GM21526 (cell line): ENCODE measurements around the gene PCDH8.
"Not testable (repeated sequence)": the region's sequence is repeated elsewhere in the genome, so short reads cannot be mapped to it uniquely, and the experiment has no call there.

Experiments used
- ATAC-seq: cut with Tn5 transposase; IDR thresholded peaks from one replicate; pipeline ENCODE4 v1.9.1; 2021; ENCODE audit warnings: moderate library complexity; ENCODE audit not compliant: unreplicated experiment, low FRiP score

Gene PCDH8

DNA sequence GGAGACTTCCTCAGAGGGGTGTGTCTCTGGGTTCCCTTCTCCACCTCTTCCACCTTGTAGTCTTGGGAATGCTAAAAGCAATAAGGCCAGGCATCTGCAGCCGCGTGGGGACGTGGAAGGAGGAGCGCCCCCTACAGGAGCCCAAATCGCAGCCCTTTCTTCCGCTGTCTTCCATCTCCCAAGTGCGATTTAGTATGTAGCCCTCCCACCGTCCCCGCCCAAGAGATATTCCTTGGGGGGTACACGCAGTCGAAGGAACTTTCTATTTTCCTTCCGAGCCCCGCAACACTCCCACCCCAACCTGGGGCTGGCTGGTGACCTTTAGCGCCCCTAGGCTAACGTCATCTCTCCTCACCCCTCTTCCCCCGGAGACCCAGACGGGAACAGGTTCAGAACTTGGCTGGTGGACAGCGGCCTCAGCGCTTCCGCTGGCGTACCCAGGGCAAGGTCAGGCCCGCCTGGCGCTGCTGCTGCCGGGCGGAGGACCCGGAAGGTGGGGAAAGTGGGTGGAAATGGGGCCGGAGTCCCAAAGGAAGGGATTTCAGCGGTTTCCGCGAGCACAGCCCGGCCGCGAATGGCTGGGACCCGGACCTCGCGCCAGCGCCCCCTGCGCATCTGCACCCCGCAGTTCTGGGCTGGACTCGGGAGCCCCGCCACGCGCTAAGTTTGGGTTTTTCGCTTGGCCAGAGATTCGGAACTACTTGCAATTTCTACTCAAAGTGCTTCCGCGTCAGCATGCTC, 2.1 kb upstream of the PCDH8 start:
- ATAC-seq, result peak; percentile 42

DNA sequence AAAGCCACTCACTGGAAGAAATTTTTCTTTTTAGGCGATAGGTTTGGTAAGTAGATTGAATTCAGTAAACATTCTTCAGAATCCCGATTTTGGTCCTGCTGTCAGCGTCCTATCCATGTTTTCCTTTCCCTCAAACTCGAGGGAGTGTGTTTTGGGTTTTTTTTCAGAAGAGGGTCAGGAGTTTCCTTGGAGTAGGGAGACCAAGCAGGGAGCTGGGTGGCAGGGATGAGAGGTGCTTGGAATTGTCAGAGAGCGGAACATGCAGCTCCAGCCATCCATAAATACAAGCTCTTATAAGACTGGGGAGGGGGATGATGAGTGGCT, 1.6 kb upstream of the PCDH8 start:
- ATAC-seq, result no peak

DNA sequence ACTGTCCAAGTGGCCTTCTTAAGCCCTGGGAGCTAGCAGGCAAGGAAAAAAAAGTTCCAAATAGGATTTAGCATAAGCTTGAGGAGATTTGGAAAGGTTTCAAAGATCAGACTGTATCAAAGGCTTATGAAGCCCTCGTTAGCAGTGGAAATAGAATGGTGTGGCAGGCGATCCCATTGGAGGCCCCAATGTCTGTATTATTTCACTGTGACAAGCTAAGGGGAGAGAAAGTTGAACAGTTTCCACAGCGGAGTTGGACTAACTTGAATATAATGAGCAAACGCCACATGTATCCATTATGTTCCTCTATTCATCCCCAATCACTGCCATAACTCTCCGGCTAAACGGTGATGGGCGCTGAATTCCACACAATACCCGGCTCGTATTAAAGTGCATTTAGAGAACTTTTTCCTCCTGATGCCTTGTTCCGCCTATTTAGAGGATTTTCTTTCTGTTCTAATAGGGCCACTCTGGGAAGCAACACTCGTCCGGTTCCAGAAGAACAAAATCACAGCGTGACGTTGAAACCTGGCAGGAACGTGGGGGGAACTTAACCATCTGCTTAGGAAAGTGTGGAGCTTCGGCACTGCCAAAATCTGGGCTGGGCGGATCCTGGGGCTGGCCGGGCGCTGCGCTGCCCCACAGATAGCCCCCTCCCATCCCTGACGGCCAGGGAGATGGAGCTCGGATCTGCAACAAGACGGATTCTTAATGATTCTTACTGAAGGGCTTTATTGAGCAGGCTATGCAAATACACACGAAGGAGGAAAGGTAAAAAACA, 1.0 kb upstream of the PCDH8 start:
- no peak for ATAC-seq

DNA sequence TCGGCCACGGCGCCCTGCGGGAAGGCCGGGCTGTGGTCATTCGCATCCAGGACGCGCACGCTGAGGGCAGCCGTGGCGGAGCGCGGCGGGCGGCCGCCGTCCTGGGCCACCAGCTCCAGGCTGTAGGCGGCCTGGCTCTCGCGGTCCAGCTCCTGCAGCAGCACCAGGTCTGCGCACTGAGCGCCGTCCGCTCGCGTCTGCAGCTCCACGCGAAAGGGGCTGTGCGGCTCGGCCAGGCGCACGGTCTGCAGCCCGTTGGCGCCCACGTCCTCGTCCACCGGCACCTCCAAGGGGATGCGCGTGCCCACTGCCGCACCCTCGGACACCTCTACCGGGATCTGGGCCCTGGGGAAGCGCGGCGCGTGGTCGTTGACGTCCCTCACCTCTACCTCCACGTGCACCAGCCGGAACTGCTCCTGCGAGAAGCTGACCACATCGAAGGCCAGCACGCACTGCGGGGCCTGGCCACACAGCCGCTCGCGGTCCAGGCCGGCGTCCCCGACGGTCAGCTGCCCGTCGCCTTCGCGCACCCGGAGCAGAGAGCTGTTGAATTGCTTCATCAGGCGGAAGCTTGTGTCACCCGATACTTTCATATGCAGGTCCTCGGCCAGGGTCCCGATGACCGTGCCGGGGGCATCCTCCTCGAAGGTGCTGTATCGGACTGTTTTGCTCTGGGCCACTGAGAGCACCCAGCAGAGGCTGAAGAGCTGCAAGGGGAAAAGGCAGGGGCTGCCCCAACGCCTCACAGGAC, 583 bp downstream of the PCDH8 start:
- no peak for ATAC-seq

DNA sequence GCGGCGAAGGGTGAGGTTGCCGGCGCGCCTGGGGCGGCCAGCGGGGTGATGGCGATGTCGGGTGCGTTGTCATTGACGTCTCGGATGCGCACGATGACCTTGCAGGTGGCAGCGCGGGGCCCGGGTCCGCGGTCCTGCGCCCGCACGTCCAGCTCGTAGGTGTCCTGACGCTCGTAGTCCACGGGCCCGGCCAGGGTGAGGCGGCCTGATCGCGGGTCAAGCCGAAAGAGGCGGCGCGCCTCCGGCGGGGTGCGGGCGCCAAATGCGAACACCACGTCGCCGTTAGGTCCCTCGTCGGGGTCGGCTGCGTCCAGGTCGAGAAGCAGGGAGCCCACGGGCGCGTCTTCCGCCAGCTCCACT, 1.1 kb downstream of the PCDH8 start:
- ATAC-seq, result no peak

DNA sequence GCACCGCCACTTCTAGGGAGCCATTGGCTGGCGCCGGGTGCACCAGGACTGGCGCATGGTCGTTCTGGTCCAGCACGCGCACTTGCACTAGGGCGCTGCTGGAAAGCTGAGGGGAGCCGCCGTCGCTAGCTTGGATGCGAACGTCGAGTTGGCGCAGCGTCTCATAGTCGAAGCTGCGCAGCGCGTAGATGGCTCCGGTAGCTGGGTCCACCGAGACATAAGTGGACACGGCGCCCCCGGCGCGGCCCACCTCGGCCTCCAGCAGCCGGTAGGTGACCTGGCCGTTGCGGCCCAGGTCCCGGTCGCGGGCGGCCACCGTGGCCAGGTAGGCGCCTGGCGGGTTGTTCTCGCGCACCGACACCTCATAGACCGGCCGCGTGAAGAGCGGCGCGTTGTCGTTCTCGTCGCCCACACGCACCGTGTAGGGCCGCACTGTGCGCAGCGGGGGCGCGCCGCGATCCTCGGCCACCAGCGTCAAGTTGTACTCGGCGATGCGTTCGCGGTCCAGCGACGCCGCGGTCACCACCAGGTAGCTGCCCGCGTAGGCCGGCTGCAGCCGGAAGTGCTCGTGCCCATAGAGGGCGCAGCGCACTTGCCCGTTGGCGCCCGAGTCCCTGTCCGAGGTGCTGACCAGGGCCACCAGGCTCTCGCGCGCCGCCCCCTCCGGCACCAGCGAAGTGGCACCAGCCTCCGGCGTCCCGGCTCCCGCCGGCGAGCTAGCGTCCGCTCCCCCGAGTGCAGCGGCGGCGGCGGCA, 1.7 kb downstream of the PCDH8 start:
- no peak for ATAC-seq

DNA sequence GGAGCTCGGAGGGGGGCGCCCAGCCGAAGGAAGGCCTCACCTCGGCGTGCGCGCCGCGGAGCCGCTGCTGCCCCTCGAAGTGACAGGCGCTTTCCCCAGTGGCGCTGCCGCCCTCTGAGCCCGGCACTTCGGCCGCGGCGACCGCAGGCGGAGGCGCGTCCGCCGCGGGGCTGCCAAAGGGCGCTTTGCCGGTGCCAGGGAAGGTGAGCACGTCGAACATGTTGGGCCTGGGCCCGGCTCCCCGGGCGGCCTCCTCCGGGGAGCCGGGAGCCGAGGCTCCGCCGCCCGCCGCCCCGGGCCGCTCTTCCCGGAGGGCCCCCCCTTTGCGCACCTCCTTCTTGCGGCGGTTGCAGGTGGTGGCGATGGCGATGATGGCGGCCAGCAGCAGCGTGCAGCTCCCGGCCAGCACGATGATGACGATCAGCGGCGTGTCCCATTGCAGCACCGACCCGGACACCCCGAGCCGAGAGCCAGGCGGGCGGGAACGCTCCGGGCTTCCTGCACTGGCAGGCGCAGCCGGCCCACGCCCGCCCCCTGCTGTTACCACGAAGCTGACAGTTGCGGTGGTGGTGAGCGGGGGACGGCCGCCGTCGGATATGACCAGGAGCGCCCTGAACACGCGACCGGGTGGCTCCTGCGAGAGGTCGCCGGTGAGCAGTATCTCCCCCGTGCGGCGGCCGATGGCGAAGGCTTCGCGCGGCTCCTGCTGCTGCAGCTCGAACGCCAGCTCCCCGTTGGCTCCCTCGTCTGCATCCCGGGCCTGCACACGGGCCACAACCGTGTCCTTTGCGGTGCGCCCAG, 2.5 kb downstream of the PCDH8 start:
- no peak for ATAC-seq

DNA sequence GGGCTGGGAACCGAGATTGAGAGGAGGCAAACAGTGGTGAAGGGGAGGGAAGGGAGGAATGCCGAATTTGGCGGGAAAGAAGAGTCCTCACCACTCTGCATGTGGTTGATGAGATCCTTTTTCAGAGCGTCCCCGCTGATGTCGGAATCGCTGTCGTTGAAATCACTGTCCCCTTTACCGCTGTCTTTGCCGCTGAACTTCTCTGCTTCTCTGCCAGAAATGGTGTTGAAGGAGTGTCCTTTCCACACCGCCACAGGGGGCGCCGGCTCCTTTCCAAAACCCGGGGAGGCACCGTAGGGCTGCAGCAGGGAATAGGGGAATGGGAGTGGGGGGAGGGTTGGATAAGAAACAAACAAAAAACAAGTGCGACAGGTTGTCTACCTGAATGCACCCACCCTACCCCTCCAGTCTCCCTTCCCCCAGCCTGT, 3.1 kb downstream of the PCDH8 start:
- no peak for ATAC-seq

DNA sequence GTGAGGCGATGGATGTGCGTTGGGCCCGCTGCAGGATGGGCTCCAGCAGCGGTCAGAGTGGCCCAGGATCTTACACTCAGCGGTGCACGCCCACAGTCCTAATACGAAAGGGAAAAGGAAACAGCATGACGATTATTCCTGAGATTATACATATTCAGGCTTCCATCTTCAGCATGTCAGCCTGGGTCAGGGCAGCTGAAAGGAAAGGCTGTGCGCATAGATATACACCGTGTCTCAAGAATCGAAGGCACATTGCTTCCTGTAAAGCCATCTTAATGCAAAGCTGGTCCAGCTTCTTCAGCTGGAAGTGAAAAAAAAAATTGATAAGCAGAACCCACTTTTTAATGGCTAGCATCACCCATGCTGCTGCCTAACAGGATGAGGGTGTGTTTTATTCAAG, 3.6 kb downstream of the PCDH8 start:
- ATAC-seq, result no peak

DNA sequence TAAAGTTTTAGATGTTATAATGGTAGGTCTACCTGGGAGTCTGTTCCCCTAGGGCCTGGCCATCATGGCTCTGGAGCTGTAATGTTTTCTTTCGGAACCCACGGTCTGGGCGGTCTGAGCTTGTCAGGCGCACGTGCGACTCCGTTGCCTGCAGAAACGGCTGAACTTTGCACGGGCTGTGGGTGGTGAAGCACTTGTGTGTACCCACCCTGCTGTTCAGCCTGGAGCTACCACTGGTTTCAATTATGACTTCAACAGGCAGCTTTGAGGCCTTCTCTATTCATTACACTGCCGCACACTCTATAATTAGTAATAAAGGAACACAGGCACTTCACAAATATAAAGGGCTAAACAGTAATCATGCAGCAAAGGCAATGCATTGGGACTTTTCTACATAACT, 6.0 kb downstream of the PCDH8 start:
- ATAC-seq, result no peak

DNA sequence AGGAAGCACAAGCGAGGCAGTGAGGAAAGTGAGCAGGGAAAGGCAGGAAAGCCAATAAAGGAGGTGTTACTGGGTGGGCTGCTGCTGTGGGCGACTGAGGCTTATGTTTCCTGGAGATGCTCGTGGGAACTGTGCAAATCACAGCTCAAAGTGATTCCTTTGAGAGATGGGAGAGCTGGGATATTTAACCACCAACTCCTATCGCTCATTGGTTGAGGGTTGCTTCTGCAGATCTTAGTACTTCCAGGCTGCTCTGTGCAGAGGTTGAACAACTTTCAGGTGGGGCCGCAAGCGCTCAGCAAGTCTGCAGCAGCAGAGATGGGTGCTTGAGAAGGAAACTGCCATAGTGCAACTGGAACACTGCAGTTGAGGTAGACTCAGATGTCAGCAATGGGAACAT, 8.4 kb downstream of the PCDH8 start:
- no peak for ATAC-seq

DNA sequence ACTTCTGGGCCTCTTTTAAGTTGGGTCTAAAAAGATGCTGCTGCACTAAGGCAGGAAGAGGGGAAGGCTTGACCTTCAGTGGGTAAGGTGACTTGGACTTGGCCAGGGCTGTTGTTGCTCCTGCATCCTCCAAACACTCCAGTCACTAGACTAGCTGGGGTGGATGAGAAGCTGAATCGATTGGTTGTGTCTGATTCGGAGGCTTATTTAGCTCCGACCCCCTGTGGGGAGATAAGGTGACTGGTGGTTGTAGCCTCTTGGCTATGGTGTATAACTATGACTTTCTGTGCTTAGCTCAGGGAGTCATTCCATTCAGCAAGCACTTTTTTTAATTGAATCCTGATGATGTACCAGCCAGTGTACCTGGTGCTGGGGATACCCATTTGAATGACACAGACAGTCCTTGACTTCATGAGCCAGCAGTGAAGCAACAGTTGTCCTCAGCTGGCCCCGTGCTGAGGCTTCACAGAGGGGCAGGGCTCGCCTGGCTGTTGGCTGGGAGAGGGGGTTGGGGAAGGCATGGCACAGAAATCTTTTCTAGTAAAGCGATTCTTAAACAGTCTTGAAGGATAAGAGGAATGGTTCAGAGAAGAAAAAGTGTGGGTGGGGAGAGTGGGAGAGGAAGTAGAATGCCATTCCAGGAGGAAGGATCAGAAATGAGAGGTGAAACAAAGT, 9.9 kb downstream of the PCDH8 start:
- no peak for ATAC-seq

DNA sequence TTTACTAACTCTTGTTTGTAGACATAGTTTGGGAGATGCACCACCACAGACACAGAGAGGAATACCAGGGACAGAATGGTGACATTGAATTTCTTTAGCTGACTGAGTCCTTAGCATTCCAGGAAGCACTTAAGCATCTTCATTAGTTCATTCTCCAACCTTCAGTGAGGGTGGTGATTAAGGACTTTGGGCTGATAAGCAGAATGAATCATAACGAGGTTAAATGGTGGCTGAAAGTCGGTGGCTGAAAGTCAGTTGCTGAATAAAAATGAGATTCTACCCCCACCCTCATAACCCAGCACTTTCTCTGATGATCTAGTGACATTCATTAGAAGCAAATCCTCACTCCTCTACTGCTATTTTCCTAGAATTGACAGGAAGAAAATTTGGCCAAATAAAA, 10.6 kb downstream of the PCDH8 start:
- no peak for ATAC-seq

DNA sequence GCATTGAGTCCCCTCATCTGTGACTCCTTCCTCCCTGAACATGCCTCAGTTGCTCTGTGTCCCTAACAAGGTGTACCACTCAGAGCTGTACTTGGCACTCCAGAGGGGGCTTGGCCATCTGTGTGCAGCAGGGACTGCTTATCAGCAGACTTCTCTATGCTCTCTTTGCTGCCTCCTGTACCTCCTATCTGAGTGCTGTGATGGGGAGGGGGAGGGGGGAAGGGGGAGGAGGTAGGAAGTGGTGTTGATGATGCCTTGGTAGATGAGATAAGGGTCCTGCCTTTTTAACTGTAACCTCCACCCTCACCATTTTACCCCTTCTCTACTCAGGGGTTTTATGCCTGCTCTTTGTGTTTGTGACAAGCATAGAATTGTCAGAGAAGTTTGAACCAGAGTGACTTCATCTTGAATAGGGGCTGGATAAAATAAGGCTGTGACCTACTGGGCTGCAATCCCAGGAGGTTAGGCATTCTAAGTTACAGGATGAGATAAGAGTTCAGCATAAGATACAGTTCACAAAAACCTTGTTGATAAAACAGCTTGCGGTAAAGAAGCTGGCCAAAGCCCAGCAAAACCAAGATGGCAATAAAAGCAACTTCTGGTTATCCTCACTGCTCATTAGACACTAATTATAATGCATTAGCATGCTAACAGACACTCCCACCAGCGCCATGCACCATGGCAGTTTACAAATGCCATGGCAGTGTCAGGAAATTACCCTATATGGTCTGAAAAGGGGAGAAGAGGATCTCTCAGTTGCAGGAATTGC, 13.2 kb downstream of the PCDH8 start:
- no peak for ATAC-seq

DNA sequence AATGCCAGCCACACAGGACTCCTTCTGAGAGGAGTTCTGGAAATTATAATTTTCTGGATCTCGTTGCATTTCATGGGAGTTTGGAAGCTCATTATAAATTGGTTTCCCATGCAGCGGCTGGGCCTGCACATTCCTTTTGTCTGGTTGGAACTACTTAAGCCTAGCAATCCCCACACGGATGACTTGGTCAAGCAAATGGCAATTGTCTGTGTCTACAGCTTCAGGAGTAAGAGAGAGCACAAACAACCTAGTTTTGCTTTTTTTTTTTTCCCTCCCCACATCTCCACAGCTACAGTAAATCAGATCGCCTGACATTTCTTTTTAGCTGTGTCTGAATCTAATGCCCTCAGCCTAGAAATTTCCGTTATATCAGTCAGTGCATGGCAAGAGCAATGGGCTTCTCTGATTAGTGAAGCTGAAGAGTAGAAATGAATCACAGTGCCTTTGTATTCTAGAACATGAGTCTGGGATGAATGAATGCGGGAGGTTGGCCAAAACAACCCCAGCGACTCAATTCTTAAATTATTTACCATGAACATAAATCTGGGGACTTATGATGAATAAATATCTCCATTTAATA, 15.1 kb downstream of the PCDH8 start:
- no peak for ATAC-seq

DNA sequence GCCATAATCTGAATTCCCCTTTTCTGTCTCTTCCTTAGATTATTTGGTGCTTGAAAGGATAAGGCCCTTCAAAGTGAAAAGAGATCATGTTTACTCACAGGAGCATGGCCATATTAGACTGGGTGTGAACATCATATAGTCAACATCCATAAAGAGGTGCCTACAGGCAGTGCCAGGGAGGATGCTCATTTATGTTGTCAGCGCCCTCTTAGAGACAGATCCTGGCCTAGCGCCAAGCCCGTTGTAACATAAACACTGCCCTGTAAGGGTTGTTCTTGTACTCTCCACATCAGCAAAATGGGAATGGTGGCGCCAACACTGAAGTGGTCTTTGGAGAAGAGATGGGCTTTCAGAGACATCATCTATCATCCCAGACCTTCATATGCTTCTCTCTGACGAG, 16.1 kb downstream of the PCDH8 start:
- ATAC-seq, result no peak

DNA sequence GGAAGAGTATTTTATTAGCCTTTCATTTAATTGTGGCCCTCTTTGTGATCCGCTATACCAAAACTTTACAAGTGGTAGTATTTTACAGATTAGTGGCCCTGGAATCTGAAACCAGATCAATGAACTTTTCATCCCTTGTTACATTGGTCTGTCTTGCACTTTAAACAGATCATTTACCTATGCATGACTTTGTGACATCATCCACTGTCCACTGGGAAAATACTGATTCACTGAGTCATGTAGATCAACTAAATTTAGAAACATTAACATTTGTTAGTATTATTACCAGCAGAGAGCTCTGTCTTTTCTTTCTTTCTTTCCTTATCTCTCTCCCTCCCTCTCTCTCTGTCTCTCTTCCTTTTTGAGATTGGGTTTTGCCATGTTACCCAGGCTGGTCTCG, 17.5 kb downstream of the PCDH8 start:
- no peak for ATAC-seq

DNA sequence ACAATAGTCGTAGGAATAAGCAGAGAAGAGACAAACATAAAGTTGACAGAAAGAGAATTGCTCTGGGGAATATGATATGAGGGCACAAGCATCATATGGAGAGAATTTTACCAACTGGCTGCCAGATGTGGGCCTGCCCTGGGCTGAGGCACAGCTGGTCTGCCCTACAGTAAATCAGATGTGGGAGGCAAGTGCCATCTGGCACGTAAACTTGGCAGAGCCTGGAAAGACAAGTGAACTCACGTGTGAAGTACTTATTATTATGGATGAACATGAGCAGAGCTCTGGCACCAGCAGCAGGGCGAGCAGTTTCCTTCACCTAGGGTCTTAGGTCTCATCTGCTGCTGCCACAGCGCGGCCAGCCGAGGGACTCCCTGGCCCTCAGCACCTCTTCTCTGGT, 20.6 kb downstream of the PCDH8 start:
- no peak for ATAC-seq

DNA sequence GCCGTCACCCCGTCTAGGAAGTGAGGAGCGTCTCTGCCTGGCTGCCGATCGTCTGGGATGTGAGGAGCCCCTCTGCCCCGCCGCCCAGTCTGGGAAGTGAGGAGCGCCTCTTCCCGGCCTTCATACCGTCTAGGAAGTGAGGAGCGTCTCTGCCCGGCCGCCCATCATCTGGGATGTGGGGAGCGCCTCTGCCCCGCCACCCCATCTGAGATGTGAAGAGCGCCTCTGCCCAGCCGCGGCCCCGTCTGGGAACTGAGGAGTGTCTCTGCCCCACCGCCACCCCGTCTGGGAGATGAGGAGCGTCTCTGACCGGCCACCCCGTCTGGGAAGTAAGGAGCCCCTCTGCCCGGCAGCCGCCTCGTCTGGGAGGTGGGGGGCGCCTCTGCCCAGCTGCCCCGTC, 30.6 kb downstream of the PCDH8 start:
- ATAC-seq, result not testable (repeated sequence)
